CD8-positive, alpha-beta memory T cell (primary cell): ENCODE data around the gene GLI1. TPM values are rescaled to one million over a fixed set of nuclear protein-coding genes. Genes with fewer than 3 reads are reported as not detected.
A peak's percentile ranks its signal among the peaks of the same experiment; 100 is the strongest.

Experiments used
- CTCF ChIA-PET: fragments of 350-600 bp; sonication (Branson Sonifier 250); formaldehyde crosslinking; loops from one replicate; lab custom pipeline; 2021; ENCODE audit warnings: antibody characterized with exemption; lab: Charles Lee
- POLR2A ChIA-PET: fragments of 350-600 bp; sonication (Branson Sonifier 250); formaldehyde crosslinking; loops from one replicate; lab custom pipeline; 2021; ENCODE audit warnings: antibody characterized with exemption; lab: Charles Lee
- DNase-seq, 5 donors: peaks; one replicate each; pipeline versions ENCODE4 v3.0.0 to v3.0.0-alpha.2; 2020 to 2022; ENCODE audit warnings: mixed read lengths in 1 of 5
- H3K27ac ChIP-seq: one replicate; pipeline ENCODE4 v1.7.0; 2013; ENCODE audit warnings: low read depth, mild to moderate bottlenecking, low read length, moderate library complexity
- H3K27me3 ChIP-seq: 2 replicates; pipeline ENCODE4 v1.7.0; 2013; ENCODE audit warnings: low read length, mild to moderate bottlenecking; ENCODE audit not compliant: insufficient read depth, poor library complexity, severe bottlenecking
- H3K36me3 ChIP-seq: 2 replicates; pipeline ENCODE4 v1.7.0; 2013; ENCODE audit warnings: mild to moderate bottlenecking, low read length, moderate library complexity; ENCODE audit not compliant: insufficient read depth
- H3K4me1 ChIP-seq: 2 replicates; pipeline ENCODE4 v1.7.0; 2013; ENCODE audit warnings: mild to moderate bottlenecking, low read length, moderate library complexity; ENCODE audit not compliant: insufficient read depth
- H3K4me3 ChIP-seq: 2 replicates; pipeline ENCODE4 v1.7.0; 2013; ENCODE audit warnings: mild to moderate bottlenecking, low read length
- H3K9me3 ChIP-seq: 2 replicates; pipeline ENCODE4 v1.7.0; 2013; ENCODE audit warnings: mild to moderate bottlenecking, low read length
- H3K27ac Mint-ChIP-seq, 8 donors: one replicate each; pipeline ENCODE4 v1.8.0; 2020 to 2021; ENCODE audit warnings: mixed read lengths in 8 of 8, mild to moderate bottlenecking in 6 of 8, inconsistent platforms in 3 of 8, moderate library complexity in 3 of 8
- H3K27me3 Mint-ChIP-seq, 2 donors: one replicate each; pipeline ENCODE4 v1.8.0; 2020 to 2021; ENCODE audit warnings: mixed read lengths in 2 of 2, mild to moderate bottlenecking in 1 of 2, moderate library complexity in 1 of 2
- H3K36me3 Mint-ChIP-seq, 3 donors: one replicate each; pipeline ENCODE4 v1.8.0; 2020 to 2021; ENCODE audit warnings: mixed read lengths in 3 of 3, inconsistent platforms in 1 of 3, mild to moderate bottlenecking in 1 of 3
- H3K4me1 Mint-ChIP-seq, 3 donors: one replicate each; pipeline ENCODE4 v1.8.0; 2020 to 2021; ENCODE audit warnings: mixed read lengths in 3 of 3, inconsistent platforms in 1 of 3, mild to moderate bottlenecking in 1 of 3
- H3K4me3 Mint-ChIP-seq, 7 donors: one replicate each; pipeline ENCODE4 v1.8.0; 2020 to 2021; ENCODE audit warnings: mixed read lengths in 7 of 7, mild to moderate bottlenecking in 6 of 7, moderate library complexity in 4 of 7, inconsistent platforms in 2 of 7
- H3K9me3 Mint-ChIP-seq, 5 donors: one replicate each; pipeline ENCODE4 v1.8.0; 2020 to 2022; ENCODE audit warnings: mixed read lengths in 5 of 5, mild to moderate bottlenecking in 3 of 5, moderate library complexity in 2 of 5, inconsistent platforms in 1 of 5
- polyA plus RNA-seq: library from polyadenylated mRNA; unstranded; fragments of 300-500 nt; fragmentation: Illumina TruSeq; gene quantifications from one replicate; pipeline ENCODE4 v1.2.3, GENCODE V29; 2021
- total RNA-seq, 2 experiments: library from RNA; stranded (reverse); gene quantifications; one replicate each; pipeline ENCODE4 v1.2.3, GENCODE V29; 2021

GLI1 gene
- total and polyA plus RNA-seq, 3 experiments from 2014 or later = 0.32 to 0.75 (median 0.55) TPM

DNA sequence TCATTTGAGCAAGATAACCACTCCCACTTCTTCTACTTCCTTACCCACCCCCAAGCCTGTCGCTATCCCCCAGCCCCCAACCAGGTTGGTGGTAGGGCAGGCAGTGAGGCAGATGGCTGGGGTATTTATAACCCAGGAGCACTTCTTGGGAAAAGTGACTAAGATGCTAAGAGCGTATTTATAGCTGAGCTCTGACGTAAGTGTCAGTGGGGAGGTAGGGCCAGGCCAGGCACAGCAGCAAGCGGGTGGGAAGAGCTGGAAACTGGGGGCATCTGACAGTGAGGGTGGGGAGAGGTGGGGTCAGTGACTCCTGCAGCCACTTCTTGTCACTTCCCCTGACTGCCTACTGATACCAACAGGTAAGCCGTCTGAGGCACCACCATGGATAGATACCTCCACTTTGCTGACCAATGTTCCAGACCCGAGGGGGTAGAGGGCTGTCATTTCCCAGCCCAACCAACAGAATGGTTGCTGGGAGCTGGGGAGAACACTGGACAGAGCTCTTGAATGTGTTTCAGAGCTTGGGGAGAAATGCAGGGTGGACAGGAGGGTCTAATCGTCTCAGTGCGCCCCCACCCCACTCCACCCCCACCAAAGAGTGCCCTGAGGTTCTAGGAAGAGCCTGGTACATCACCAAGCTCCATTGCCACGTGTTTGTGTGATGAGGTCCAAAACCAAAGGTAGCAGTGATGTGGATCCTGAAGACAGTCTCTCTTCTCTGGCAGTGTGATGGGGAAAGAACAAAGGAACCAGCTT is 7.2 kb upstream of the GLI1 start:
- no peak overlapping the region for H3K4me3 Mint-ChIP-seq

GRCh38 chr12:57452937-57453509 is 6.6 kb upstream of the GLI1 start:
- no peak for DNase-seq
- Mint-ChIP-seq H3K4me3 (no peak overlapping the region), H3K27ac (no peak overlapping the region), H3K36me3 (no peaks in the 10 kb centered on the region), H3K9me3 (no peaks in the 10 kb centered on the region), H3K4me1 (peaks cover 3 to 8% (median 5%) of the 10 kb centered on the region in 3 donors), H3K27me3 (peaks cover 3% of the 10 kb centered on the region in 2 donors)
- POLR2A ChIA-PET = no interaction called here
- H3K9me3 ChIP-seq = no peaks in the 10 kb centered on the region
- no peaks in the 10 kb centered on the region for H3K36me3 ChIP-seq
- H3K27ac ChIP-seq = no peak overlapping the region
- no peaks in the 10 kb centered on the region for H3K4me1 ChIP-seq
- H3K4me3 ChIP-seq = no peak overlapping the region
- CTCF ChIA-PET = interaction anchor here (0.7 to 2.6 kb wide), 19 partner anchors 10 to 239 kb away, joined by 3 to 15 read pairs (median 4); partner anchors contain the start of genes B4GALNT1, INHBC, MARS1 and STAC3
- H3K27me3 ChIP-seq = no peaks in the 10 kb centered on the region

More for the DNA sequence above, 7.2 kb upstream of the GLI1 start:
- H3K27ac ChIP-seq = no peak overlapping the region
- Mint-ChIP-seq H3K27me3 (peaks cover 3% of the 10 kb centered on the region in 2 donors), H3K9me3 (no peaks in the 10 kb centered on the region), H3K36me3 (no peaks in the 10 kb centered on the region), H3K4me1 (peaks cover 3 to 8% (median 5%) of the 10 kb centered on the region in 3 donors), H3K27ac (no peak overlapping the region)
- DNase-seq = no peak
- no peaks in the 10 kb centered on the region for H3K4me1 ChIP-seq
- no peaks in the 10 kb centered on the region for H3K36me3 ChIP-seq
- H3K27me3 ChIP-seq = no peaks in the 10 kb centered on the region
- H3K4me3 ChIP-seq = no peak overlapping the region
- no peaks in the 10 kb centered on the region for H3K9me3 ChIP-seq
- CTCF ChIA-PET = interaction anchor here (0.7 to 2.6 kb wide), 21 partner anchors 9 to 238 kb away, joined by 3 to 15 read pairs (median 4); partner anchors contain the start of genes B4GALNT1, INHBC, MARS1 and STAC3
- POLR2A ChIA-PET = no interaction called here

DNA sequence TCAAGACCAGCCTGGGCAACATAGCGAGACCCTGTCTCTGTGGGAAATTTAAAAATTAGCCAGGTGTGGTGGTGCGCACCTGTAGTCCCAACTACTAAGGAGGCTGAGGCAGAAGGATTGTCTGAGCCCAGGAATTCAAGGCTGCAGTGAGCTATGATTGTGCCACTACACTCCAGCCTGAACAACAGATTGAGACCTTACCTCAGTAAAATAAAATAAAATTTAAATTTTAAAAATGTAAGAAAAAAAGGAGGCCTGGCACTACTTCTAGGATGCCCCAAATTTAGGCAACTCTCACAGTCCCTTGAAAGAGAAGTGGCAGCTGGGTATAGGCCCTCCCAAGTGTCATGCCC is 5.4 kb upstream of the GLI1 start:
- Mint-ChIP-seq H3K4me1 (peaks cover 11 to 14% (median 12%) of the 10 kb centered on the region in 3 donors), H3K36me3 (peaks cover 0 to 2% (median 0%) of the 10 kb centered on the region in 3 donors), H3K27ac (no peak overlapping the region), H3K9me3 (no peaks in the 10 kb centered on the region), H3K27me3 (peaks cover 3% of the 10 kb centered on the region in 2 donors), H3K4me3 (no peak overlapping the region)
- no peaks in the 10 kb centered on the region for H3K27me3 ChIP-seq
- no peaks in the 10 kb centered on the region for H3K9me3 ChIP-seq
- CTCF ChIA-PET = interaction anchor here (1.2 to 2.6 kb wide), 4 partner anchors 10 to 190 kb away, joined by 3 to 15 read pairs (median 5); no protein-coding TSS in a partner anchor
- POLR2A ChIA-PET = no interaction called here
- peaks cover 7% of the 10 kb centered on the region for H3K4me1 ChIP-seq
- no peak for DNase-seq
- peak overlapping the region; percentile 51 for H3K27ac ChIP-seq
- H3K36me3 ChIP-seq = no peaks in the 10 kb centered on the region
- H3K4me3 ChIP-seq = no peak overlapping the region

DNA sequence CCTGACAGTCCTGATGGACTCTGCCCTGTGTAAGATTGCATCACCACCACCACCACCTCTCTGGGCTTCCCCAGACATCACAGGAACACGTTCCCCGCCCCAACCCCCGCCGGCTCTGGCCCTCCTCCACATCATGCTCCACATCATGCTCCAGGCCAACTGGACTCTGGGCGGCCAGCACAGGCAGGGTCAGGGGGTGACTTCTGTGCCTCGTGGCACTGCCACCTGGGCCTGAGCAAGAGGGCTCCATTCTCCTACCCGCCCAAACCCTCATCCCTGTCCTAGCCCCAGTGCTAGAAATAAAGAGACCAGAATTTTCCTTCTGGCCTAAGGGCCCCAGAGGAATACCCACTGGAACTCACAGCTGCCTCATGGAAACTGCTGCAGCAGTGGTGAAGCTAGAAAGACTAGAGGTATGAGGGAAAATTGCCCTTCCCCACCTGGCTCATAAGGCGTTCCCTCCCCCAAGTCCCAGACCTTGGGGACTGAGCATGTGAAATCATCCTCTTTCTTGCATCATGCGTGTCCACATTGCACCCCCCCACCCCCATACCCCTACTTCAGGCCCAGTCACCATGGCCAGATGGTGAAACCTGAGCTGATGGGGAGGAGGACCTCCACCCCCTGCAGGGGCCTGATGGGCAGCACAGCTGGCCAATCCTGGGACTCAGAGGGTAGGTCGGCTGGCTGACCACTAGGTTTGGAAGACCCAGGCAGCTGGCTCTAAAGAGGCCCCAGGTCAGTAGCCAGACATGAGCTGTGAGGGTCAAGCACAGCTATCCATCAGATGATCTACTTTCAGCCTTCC is 4.8 kb upstream of the GLI1 start, which contains the start of gene INHBE:
Gene INHBE (plus strand): TSS at position 742 of the 808 bp plus-strand sequence. CDS start 230 bp downstream, outside the sequence.
- DNase-seq = no peak

GRCh38 chr12:57455374-57456144 is 4.0 kb upstream of the GLI1 start:
- H3K4me1 Mint-ChIP-seq = peaks cover 19 to 26% (median 20%) of the 10 kb centered on the region in 3 donors
- H3K36me3 Mint-ChIP-seq = peaks cover 0 to 5% (median 0%) of the 10 kb centered on the region in 3 donors
- peak overlapping the region in 4 of 7 donors; percentile 52 to 71 (median 65) for H3K4me3 Mint-ChIP-seq
- ChIA-PET POLR2A (interaction anchor here (0.5 kb wide), 1 partner anchor 33 kb away, joined by 3 read pairs; no protein-coding TSS in a partner anchor), CTCF (interaction anchor here (0.8 to 2.3 kb wide), 17 partner anchors 8 to 242 kb away, joined by 3 to 9 read pairs (median 3); partner anchors contain the start of gene ARHGAP9)
- peak overlapping the region in 3 of 8 donors; percentile 68 to 84 (median 72) for H3K27ac Mint-ChIP-seq
- H3K27me3 ChIP-seq = no peaks in the 10 kb centered on the region
- H3K27ac ChIP-seq = peak overlapping the region; percentile 31
- no peak for DNase-seq
- peaks cover 12% of the 10 kb centered on the region for H3K4me1 ChIP-seq
- H3K27me3 Mint-ChIP-seq = peaks cover 3 to 9% of the 10 kb centered on the region in 2 donors
- H3K4me3 ChIP-seq = no peak overlapping the region
- no peaks in the 10 kb centered on the region for H3K9me3 ChIP-seq
- no peaks in the 10 kb centered on the region for H3K9me3 Mint-ChIP-seq
- H3K36me3 ChIP-seq = no peaks in the 10 kb centered on the region

More for the DNA sequence above, 4.8 kb upstream of the GLI1 start, which contains the start of gene INHBE:
- Histone ChIP-seq H3K27ac (peak within 1 kb of the TSS; percentile 51), H3K4me3 (no peak within 1 kb of the TSS), H3K27me3 (no peaks in the 10 kb centered on the region), H3K4me1 (peaks cover 7% of the 10 kb centered on the region), H3K36me3 (no peaks in the 10 kb centered on the region), H3K9me3 (no peaks in the 10 kb centered on the region)
- H3K4me3 Mint-ChIP-seq = peak within 1 kb of the TSS in 5 of 7 donors; percentile 52 to 71 (median 64)
- H3K27me3 Mint-ChIP-seq = peaks cover 3 to 4% of the 10 kb centered on the region in 2 donors
- H3K27ac Mint-ChIP-seq = peak within 1 kb of the TSS in 3 of 8 donors; percentile 68 to 84 (median 72)
- H3K4me1 Mint-ChIP-seq = peaks cover 14 to 20% (median 15%) of the 10 kb centered on the region in 3 donors
- ChIA-PET CTCF (interaction anchor here (0.8 to 2.6 kb wide), 13 partner anchors 9 to 241 kb away, joined by 3 to 15 read pairs (median 4); no protein-coding TSS in a partner anchor), POLR2A (interaction anchor here (0.5 kb wide), 1 partner anchor 34 kb away, joined by 3 read pairs; no protein-coding TSS in a partner anchor)
- no peaks in the 10 kb centered on the region for H3K9me3 Mint-ChIP-seq
- H3K36me3 Mint-ChIP-seq = peaks cover 0 to 5% (median 0%) of the 10 kb centered on the region in 3 donors

- DNase-seq = peak in 2 of 5 donors; percentile 33 to 59
- H3K9me3 Mint-ChIP-seq = no peaks in the 10 kb centered on the region
- Histone ChIP-seq H3K27ac (no peak overlapping the region), H3K36me3 (no peaks in the 10 kb centered on the region), H3K27me3 (peaks cover 6% of the 10 kb centered on the region), H3K4me3 (no peak overlapping the region), H3K9me3 (no peaks in the 10 kb centered on the region), H3K4me1 (peaks cover 19% of the 10 kb centered on the region)
- H3K4me3 Mint-ChIP-seq = peak overlapping the region in 5 of 7 donors; percentile 52 to 71 (median 64)
- H3K4me1 Mint-ChIP-seq = peaks cover 21 to 31% (median 26%) of the 10 kb centered on the region in 3 donors
- peaks cover 3 to 9% of the 10 kb centered on the region in 2 donors for H3K27me3 Mint-ChIP-seq
- ChIA-PET POLR2A (no interaction called here), CTCF (interaction anchor here (1.0 to 2.3 kb wide), 15 partner anchors 8 to 243 kb away, joined by 3 to 9 read pairs (median 3); partner anchors contain the start of gene ARHGAP9)
- H3K27ac Mint-ChIP-seq = peak overlapping the region in 2 of 8 donors; percentile 72 to 84
- peaks cover 0 to 5% (median 0%) of the 10 kb centered on the region in 3 donors for H3K36me3 Mint-ChIP-seq
Observed at GRCh38 chr12:57456145-57456700, 3.4 kb upstream of the GLI1 start.
